Stomach (tissue), 4 donors: ENCODE measurements around the gene DCBLD1.

Experiments
- CTCF ChIP-seq, 7 experiments: fragments of 450-650 bp in 4 of 7; fragments of 200-600 bp in 3 of 7; sonication (generic) in 3 of 7; IDR thresholded peaks; one replicate each; pipeline ENCODE4 v1.5.1; 2016 to 2019; ENCODE audit warnings: antibody characterized with exemption in 7 of 7, control low read depth in 2 of 7, mild to moderate bottlenecking in 1 of 7
- EP300 ChIP-seq: sonication (generic); formaldehyde crosslinking; IDR thresholded peaks from one replicate; pipeline ENCODE4 v1.6.1; 2017; ENCODE audit warnings: antibody characterized with exemption
- POLR2A ChIP-seq, 4 donors: fragments of 450-650 bp; IDR thresholded peaks; one replicate each; pipeline ENCODE4 v1.6.1; 2016; ENCODE audit warnings: antibody characterized with exemption in 4 of 4, control low read depth in 2 of 4, mild to moderate bottlenecking in 1 of 4, moderate library complexity in 1 of 4
- POLR2AphosphoS5 ChIP-seq, 3 donors: sonication (generic); formaldehyde crosslinking; IDR thresholded peaks; one replicate each; pipeline ENCODE4 v1.6.1; 2016; ENCODE audit warnings: antibody characterized with exemption in 3 of 3

DNA sequence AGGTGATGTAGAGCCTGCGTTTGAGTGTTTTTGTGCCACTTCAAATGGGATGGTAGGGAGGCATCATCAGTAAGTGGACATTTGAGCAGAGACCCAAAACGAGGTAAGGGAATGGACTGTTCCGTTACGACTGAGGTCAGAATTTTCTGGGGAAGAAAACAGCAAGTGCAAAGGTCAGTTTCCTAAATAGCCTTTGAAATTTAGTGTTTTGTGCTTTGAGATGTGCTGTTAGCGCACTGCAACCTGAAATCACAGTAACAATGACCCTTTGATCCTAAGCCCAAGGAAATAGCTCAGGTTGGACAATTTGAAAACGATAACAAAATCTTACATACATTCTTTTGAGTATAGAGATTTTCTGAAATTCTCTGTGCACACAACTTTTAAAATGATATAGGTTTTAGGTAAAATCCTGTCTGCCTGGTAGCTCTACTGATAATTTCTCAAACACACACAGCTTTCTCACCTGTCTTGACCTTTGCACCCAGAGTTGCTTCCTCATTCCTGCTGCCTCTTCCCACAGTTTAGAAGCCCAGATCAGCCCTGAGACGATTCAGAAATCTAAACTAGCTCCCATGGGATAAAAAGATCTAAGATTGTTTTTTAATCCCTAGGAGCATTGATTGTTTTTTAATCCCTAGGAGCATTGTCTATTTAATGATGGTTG lies 22.1 kb downstream of the DCBLD1 start:
- TF ChIP-seq CTCF (IDR thresholded peaks at IDR 0.05) = no peak
- TF ChIP-seq POLR2A (IDR thresholded peaks at IDR 0.05) = no peak
- no peak for TF ChIP-seq EP300
- TF ChIP-seq POLR2AphosphoS5 (IDR thresholded peaks at IDR 0.05) = no peak
